Astrocyte (in vitro differentiated cells and primary cell): ENCODE measurements around the gene KIAA0753. TPM values are rescaled to one million over a fixed set of nuclear protein-coding genes. Genes with fewer than 3 reads are reported as not detected.

Source experiments
- DNase-seq: peaks from one replicate; pipeline ENCODE4 v3.0.0-alpha.2; 2010; ENCODE audit warnings: low read depth
- FAIRE-seq: peaks from 2 replicates; lab custom pipeline; 2011; peaks lifted over from hg19 to GRCh38; lab: Jason Lieb, UNC
- H2AFZ ChIP-seq: 2 replicates; pipeline ENCODE4 v1.6.0; 2012; ENCODE audit warnings: low read depth, low read length, inconsistent platforms
- H3K27ac ChIP-seq: 2 replicates; pipeline ENCODE4 v1.5.1; 2011; ENCODE audit warnings: low read depth, low read length, inconsistent platforms
- H3K27me3 ChIP-seq: 2 replicates; pipeline ENCODE4 v1.6.0; 2011; ENCODE audit warnings: low read length, inconsistent platforms; ENCODE audit not compliant: insufficient read depth
- H3K36me3 ChIP-seq: 2 replicates; pipeline ENCODE4 v1.5.1; 2011; ENCODE audit warnings: low read length, inconsistent platforms; ENCODE audit not compliant: insufficient read depth
- H3K4me1 ChIP-seq: 2 replicates; pipeline ENCODE4 v1.5.1; 2011; ENCODE audit warnings: low read length, inconsistent platforms; ENCODE audit not compliant: insufficient read depth
- H3K4me2 ChIP-seq: 2 replicates; pipeline ENCODE4 v1.6.0; 2012; ENCODE audit warnings: low read length, inconsistent platforms
- H3K4me3 ChIP-seq: 2 replicates; pipeline ENCODE4 v1.5.1; 2011; ENCODE audit warnings: low read depth, mild to moderate bottlenecking, low read length, inconsistent platforms; ENCODE audit not compliant: insufficient read depth
- H3K79me2 ChIP-seq: 2 replicates; pipeline ENCODE4 v1.6.0; 2012; ENCODE audit warnings: mild to moderate bottlenecking, low read length, inconsistent platforms; ENCODE audit not compliant: insufficient read depth
- H3K9ac ChIP-seq: 2 replicates; pipeline ENCODE4 v1.6.0; 2012; ENCODE audit warnings: mild to moderate bottlenecking, low read length, inconsistent platforms
- H3K9me3 ChIP-seq: 2 replicates; pipeline ENCODE4 v1.5.1; 2012; ENCODE audit warnings: low read depth, mild to moderate bottlenecking, low read length, inconsistent platforms; ENCODE audit not compliant: insufficient read depth
- H4K20me1 ChIP-seq: 2 replicates; pipeline ENCODE4 v1.6.0; 2012; ENCODE audit warnings: low read length, inconsistent platforms; ENCODE audit not compliant: insufficient read depth
- H3K27ac Mint-ChIP-seq: one replicate; pipeline ENCODE4 v1.8.0; 2021; ENCODE audit warnings: mild to moderate bottlenecking, mixed read lengths; ENCODE audit not compliant: unreplicated experiment
- H3K27me3 Mint-ChIP-seq: one replicate; pipeline ENCODE4 v1.8.0; 2021; ENCODE audit warnings: low read depth, mixed read lengths; ENCODE audit not compliant: unreplicated experiment
- H3K36me3 Mint-ChIP-seq: one replicate; pipeline ENCODE4 v1.8.0; 2021; ENCODE audit warnings: low read depth, mixed read lengths; ENCODE audit not compliant: unreplicated experiment
- H3K4me1 Mint-ChIP-seq: one replicate; pipeline ENCODE4 v1.8.0; 2021; ENCODE audit warnings: low read depth, mixed read lengths; ENCODE audit not compliant: unreplicated experiment
- H3K4me3 Mint-ChIP-seq: one replicate; pipeline ENCODE4 v1.8.0; 2021; ENCODE audit warnings: mild to moderate bottlenecking, moderate library complexity, mixed read lengths; ENCODE audit not compliant: unreplicated experiment
- H3K9me3 Mint-ChIP-seq: one replicate; pipeline ENCODE4 v1.8.0; 2021; ENCODE audit warnings: mild to moderate bottlenecking, mixed read lengths; ENCODE audit not compliant: unreplicated experiment
- EZH2 ChIP-seq: IDR thresholded peaks from 2 replicates; pipeline ENCODE4 v1.6.1; 2012; ENCODE audit warnings: mild to moderate bottlenecking, low read length, inconsistent platforms; ENCODE audit not compliant: insufficient read depth
- total RNA-seq: library from RNA; stranded (reverse); gene quantifications from 2 replicates; pipeline ENCODE4 v1.2.1, GENCODE V29; 2021
- TF ChIP-seq, protein P1 (sequence below): IDR thresholded peaks from 2 replicates; pipeline ENCODE4 v1.5.1; 2011; ENCODE audit warnings: low read depth, mild to moderate bottlenecking, inconsistent platforms, low read length, moderate library complexity; ENCODE audit not compliant: insufficient read depth

KIAA0753 gene
- total RNA-seq, 1 donor from 2014 or later = 25.4 TPM

DNA sequence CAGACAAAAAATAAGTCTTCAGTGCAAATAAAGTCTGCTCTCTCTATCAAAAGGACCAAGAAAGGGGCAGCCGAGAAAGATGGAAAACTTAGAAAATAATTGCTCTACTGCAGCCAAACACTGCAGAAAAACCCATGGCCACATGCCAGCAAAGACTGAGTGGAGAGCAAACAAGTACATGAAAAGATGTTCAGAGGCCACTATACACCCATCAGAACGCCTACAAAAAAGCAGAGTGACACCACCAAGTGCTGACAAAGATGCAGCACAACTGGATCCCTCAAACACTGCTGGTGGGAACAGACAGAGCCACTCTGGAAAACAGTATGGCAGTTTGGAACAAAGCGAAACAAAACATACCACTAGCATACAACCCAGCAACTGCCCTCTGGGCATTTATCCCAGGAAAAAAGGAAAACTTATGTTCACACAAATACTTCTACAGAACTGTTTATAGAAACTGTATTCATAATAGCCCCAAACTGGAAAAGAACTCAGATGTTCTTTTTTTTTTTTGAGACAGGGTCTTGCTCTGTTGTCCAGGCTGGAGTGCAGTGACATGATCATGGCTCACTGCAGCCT is 36.7 kb downstream of the KIAA0753 start:
- no peaks in the 10 kb centered on the region for H3K27me3 ChIP-seq
- DNase-seq (no peak), FAIRE-seq (no peak)
- Mint-ChIP-seq H3K4me3 (no peak overlapping the region), H3K4me1 (peaks cover 4% of the 10 kb centered on the region), H3K36me3 (peaks cover 35% of the 10 kb centered on the region), H3K27me3 (no peaks in the 10 kb centered on the region), H3K9me3 (no peaks in the 10 kb centered on the region), H3K27ac (no peak overlapping the region)
- H3K4me2 ChIP-seq = no peak overlapping the region
- H3K4me3 ChIP-seq = no peak overlapping the region
- H3K9ac ChIP-seq = no peak overlapping the region
- H3K36me3 ChIP-seq = peaks cover 45% of the 10 kb centered on the region
- H3K79me2 ChIP-seq = no peaks in the 10 kb centered on the region
- H2AFZ ChIP-seq = no peak overlapping the region
- H3K4me1 ChIP-seq = peaks cover 5% of the 10 kb centered on the region
- no peak for TF ChIP-seq EZH2
- TF ChIP-seq, protein P1, sequence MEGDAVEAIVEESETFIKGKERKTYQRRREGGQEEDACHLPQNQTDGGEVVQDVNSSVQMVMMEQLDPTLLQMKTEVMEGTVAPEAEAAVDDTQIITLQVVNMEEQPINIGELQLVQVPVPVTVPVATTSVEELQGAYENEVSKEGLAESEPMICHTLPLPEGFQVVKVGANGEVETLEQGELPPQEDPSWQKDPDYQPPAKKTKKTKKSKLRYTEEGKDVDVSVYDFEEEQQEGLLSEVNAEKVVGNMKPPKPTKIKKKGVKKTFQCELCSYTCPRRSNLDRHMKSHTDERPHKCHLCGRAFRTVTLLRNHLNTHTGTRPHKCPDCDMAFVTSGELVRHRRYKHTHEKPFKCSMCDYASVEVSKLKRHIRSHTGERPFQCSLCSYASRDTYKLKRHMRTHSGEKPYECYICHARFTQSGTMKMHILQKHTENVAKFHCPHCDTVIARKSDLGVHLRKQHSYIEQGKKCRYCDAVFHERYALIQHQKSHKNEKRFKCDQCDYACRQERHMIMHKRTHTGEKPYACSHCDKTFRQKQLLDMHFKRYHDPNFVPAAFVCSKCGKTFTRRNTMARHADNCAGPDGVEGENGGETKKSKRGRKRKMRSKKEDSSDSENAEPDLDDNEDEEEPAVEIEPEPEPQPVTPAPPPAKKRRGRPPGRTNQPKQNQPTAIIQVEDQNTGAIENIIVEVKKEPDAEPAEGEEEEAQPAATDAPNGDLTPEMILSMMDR = no peak
- H3K27ac ChIP-seq = no peak overlapping the region
- H3K9me3 ChIP-seq = no peaks in the 10 kb centered on the region
- H4K20me1 ChIP-seq = peaks cover 14% of the 10 kb centered on the region

DNA sequence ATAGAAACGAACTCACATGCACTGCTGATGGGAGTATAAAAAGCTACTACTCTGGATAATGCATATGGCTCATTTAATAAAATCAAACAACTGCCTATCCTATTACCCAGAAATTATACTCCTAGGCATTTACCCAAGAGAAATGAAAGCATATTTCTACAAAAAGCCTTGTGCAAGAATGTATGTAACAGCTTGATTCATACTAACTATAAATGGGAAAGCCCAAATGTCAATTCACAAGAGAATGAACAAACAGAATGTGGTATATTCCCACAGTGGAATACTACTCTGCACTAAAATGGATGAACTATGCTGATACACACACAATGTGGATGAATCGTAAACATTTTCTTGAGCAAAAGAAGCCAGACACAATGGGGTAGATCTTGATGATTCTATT is 38.4 kb downstream of the KIAA0753 start:
- Mint-ChIP-seq H3K36me3 (peaks cover 30% of the 10 kb centered on the region), H3K27ac (no peak overlapping the region)

DNA sequence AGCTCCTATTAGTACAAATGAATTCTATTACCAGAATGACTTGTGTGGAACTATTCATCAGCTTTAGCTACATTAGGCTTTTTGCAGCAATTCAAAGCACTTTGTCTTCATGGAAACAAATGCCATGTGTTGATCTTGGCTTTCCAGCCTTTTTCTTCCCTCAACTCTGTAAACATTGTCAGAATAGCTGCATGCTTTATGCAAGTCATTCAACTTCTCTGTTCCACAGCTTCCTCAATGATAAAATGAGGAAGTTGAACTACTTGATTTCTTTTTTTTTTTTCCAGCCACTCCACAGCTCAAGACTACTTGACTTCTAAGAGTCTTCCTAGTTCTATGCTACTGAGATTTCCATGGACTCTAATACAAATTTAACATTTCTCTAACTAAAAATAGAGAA is 41.1 kb downstream of the KIAA0753 start:
- H3K4me1 Mint-ChIP-seq = no peaks in the 10 kb centered on the region
- Histone ChIP-seq H3K9ac (no peak overlapping the region), H3K36me3 (peaks cover 51% of the 10 kb centered on the region), H3K79me2 (no peaks in the 10 kb centered on the region), H2AFZ (no peak overlapping the region), H3K27me3 (no peaks in the 10 kb centered on the region), H3K27ac (no peak overlapping the region), H3K4me1 (no peaks in the 10 kb centered on the region), H4K20me1 (peaks cover 14% of the 10 kb centered on the region), H3K4me3 (no peak overlapping the region), H3K4me2 (no peak overlapping the region), H3K9me3 (no peaks in the 10 kb centered on the region)
- DNase-seq (no peak), FAIRE-seq (peak; percentile 50)
- no peaks in the 10 kb centered on the region for H3K27me3 Mint-ChIP-seq
- H3K4me3 Mint-ChIP-seq = no peak overlapping the region
- peaks cover 15% of the 10 kb centered on the region for H3K36me3 Mint-ChIP-seq
- TF ChIP-seq, protein P1 = no peak
- no peak for TF ChIP-seq EZH2
- no peaks in the 10 kb centered on the region for H3K9me3 Mint-ChIP-seq
- H3K27ac Mint-ChIP-seq = no peak overlapping the region

More for the DNA sequence above, 38.4 kb downstream of the KIAA0753 start:
- Histone ChIP-seq H3K4me3 (no peak overlapping the region), H3K4me2 (no peak overlapping the region), H2AFZ (no peak overlapping the region), H3K4me1 (no peaks in the 10 kb centered on the region), H3K27me3 (no peaks in the 10 kb centered on the region), H4K20me1 (peaks cover 14% of the 10 kb centered on the region), H3K27ac (no peak overlapping the region), H3K9me3 (no peaks in the 10 kb centered on the region), H3K9ac (no peak overlapping the region), H3K79me2 (no peaks in the 10 kb centered on the region), H3K36me3 (peaks cover 45% of the 10 kb centered on the region)
- H3K4me1 Mint-ChIP-seq = no peaks in the 10 kb centered on the region
- no peak for FAIRE-seq
- H3K27me3 Mint-ChIP-seq = no peaks in the 10 kb centered on the region
- no peak overlapping the region for H3K4me3 Mint-ChIP-seq
- no peak for TF ChIP-seq EZH2
- TF ChIP-seq, protein P1 = no peak
- DNase-seq = no peak
- no peaks in the 10 kb centered on the region for H3K9me3 Mint-ChIP-seq
